Measurements from ENCODE around the gene FLNB. TPM values are rescaled to one million over a fixed set of nuclear protein-coding genes. Genes with fewer than 3 reads are reported as not detected.

Gene FLNB
- total RNA-seq, 2 experiments from 2014 or later, result 39.7 to 42.1 TPM

- Mint-ChIP-seq H3K27ac (no peak overlapping the region), H3K27me3 (no peaks in the 10 kb centered on the region), H3K4me1 (ENCODE audit: low read depth) (no peaks in the 10 kb centered on the region), H3K36me3 (ENCODE audit: low read depth) (no peaks in the 10 kb centered on the region), H3K9me3 (no peaks in the 10 kb centered on the region), H3K4me3 (no peak overlapping the region)
- intact Hi-C loops (cut with DNase I, micrococcal nuclease), result no loop called here
- H3K4me1 ChIP-seq (ENCODE audit: insufficient read depth, low read length), result no peaks in the 10 kb centered on the region
- no peaks in the 10 kb centered on the region for H3K27me3 ChIP-seq (ENCODE audit: control insufficient read depth in 1 of 2, insufficient read depth in 2 of 2, low read length in 2 of 2)
- ChIA-PET CTCF (interaction anchor here (0.7 kb wide), 1 partner anchor 1648 kb away, joined by 3 read pairs; no protein-coding TSS in a partner anchor), POLR2A (interaction anchor here (0.6 kb wide), 1 partner anchor 16 kb away, joined by 3 read pairs; no protein-coding TSS in a partner anchor)
- H3K4me3 ChIP-seq (ENCODE audit: low read length), result no peak overlapping the region
- H3K9me3 ChIP-seq (ENCODE audit: control insufficient read depth in 1 of 2, insufficient read depth in 1 of 2, low read length in 2 of 2), result no peaks in the 10 kb centered on the region
- no peak overlapping the region for H3K27ac ChIP-seq (ENCODE audit: low read depth in 1 of 2, low read length in 2 of 2)
- DNase-seq (no peak), ATAC-seq (ENCODE audit: poor library complexity) (no peak)
- no peaks in the 10 kb centered on the region for H3K36me3 ChIP-seq (ENCODE audit: insufficient read depth, low read length)
- no peak for TF ChIP-seq CTCF (IDR thresholded peaks at IDR 0.05)
These were observed 185.6 kb downstream of the FLNB start for GRCh38 chr3:58193682-58194407.

GRCh38 chr3:58197588-58197987, 189.4 kb downstream of the FLNB start:
- ATAC-seq (ENCODE audit: poor library complexity) (no peak), DNase-seq (no peak)
- intact Hi-C loops (cut with DNase I, micrococcal nuclease), result no loop called here
- no peak overlapping the region for H3K27ac ChIP-seq (ENCODE audit: low read depth in 1 of 2, low read length in 2 of 2)
- no peaks in the 10 kb centered on the region for H3K4me1 Mint-ChIP-seq (ENCODE audit: low read depth)
- peaks cover 3 to 8% of the 10 kb centered on the region in 2 experiments for H3K9me3 ChIP-seq (ENCODE audit: control insufficient read depth in 1 of 2, insufficient read depth in 1 of 2, low read length in 2 of 2)
- ChIA-PET CTCF (no interaction called here), POLR2A (no interaction called here)
- H3K4me3 Mint-ChIP-seq, result no peak overlapping the region
- no peak overlapping the region for H3K4me3 ChIP-seq (ENCODE audit: low read length)
- H3K27me3 Mint-ChIP-seq, result peaks cover 13% of the 10 kb centered on the region
- no peak for TF ChIP-seq CTCF (IDR thresholded peaks at IDR 0.05)
- peaks cover 0 to 6% of the 10 kb centered on the region in 2 experiments for H3K27me3 ChIP-seq (ENCODE audit: control insufficient read depth in 1 of 2, insufficient read depth in 2 of 2, low read length in 2 of 2)
- no peak overlapping the region for H3K27ac Mint-ChIP-seq
- peaks cover 6% of the 10 kb centered on the region for H3K4me1 ChIP-seq (ENCODE audit: insufficient read depth, low read length)
- no peaks in the 10 kb centered on the region for H3K9me3 Mint-ChIP-seq
- H3K36me3 Mint-ChIP-seq (ENCODE audit: low read depth), result no peaks in the 10 kb centered on the region
- no peaks in the 10 kb centered on the region for H3K36me3 ChIP-seq (ENCODE audit: insufficient read depth, low read length)

GRCh38 chr3:58198362-58198761, 190.1 kb downstream of the FLNB start:
- Histone ChIP-seq H3K27me3 (ENCODE audit: control insufficient read depth in 1 of 2, insufficient read depth in 2 of 2, low read length in 2 of 2) (peaks cover 0 to 8% of the 10 kb centered on the region in 2 experiments), H3K9me3 (ENCODE audit: control insufficient read depth in 1 of 2, insufficient read depth in 1 of 2, low read length in 2 of 2) (peaks cover 8% of the 10 kb centered on the region in 2 experiments), H3K4me3 (ENCODE audit: low read length) (no peak overlapping the region), H3K27ac (ENCODE audit: low read depth in 1 of 2, low read length in 2 of 2) (no peak overlapping the region), H3K4me1 (ENCODE audit: insufficient read depth, low read length) (peaks cover 6% of the 10 kb centered on the region), H3K36me3 (ENCODE audit: insufficient read depth, low read length) (no peaks in the 10 kb centered on the region)
- peaks cover 19% of the 10 kb centered on the region for H3K27me3 Mint-ChIP-seq
- TF ChIP-seq CTCF (IDR thresholded peaks at IDR 0.05), result no peak
- intact Hi-C loops (cut with DNase I, micrococcal nuclease), result no loop called here
- no peak overlapping the region for H3K27ac Mint-ChIP-seq
- ChIA-PET POLR2A (no interaction called here), CTCF (no interaction called here)
- DNase-seq, result no peak
- ATAC-seq (ENCODE audit: poor library complexity), result no peak
- no peaks in the 10 kb centered on the region for H3K4me1 Mint-ChIP-seq (ENCODE audit: low read depth)
- H3K9me3 Mint-ChIP-seq, result no peaks in the 10 kb centered on the region
- no peak overlapping the region for H3K4me3 Mint-ChIP-seq
- H3K36me3 Mint-ChIP-seq (ENCODE audit: low read depth), result no peaks in the 10 kb centered on the region
